NCI-H510A treated with DMSO at 0.1 percent for 48 hours (cell line): Measurements from ENCODE around the gene ALDH1L2.

ENCODE experiments used
- DNase-seq: peaks from one replicate; lab custom pipeline; 2025; lab: John Stamatoyannopoulos, UW

ALDH1L2 gene

GRCh38 chr12:105033851-105034250, 50.4 kb downstream of the ALDH1L2 start:
- DNase-seq: no peak

GRCh38 chr12:105032703-105033357, 51.4 kb downstream of the ALDH1L2 start:
- no peak for DNase-seq

- peak; percentile 14 for DNase-seq
These were observed 53.1 kb downstream of the ALDH1L2 start for GRCh38 chr12:105030820-105031807.

- DNase-seq: no peak
These were observed 57.8 kb downstream of the ALDH1L2 start for GRCh38 chr12:105026411-105026810.

GRCh38 chr12:105025890-105026289, 58.4 kb downstream of the ALDH1L2 start:
- no peak for DNase-seq

- DNase-seq: no peak
These were observed 59.3 kb downstream of the ALDH1L2 start for GRCh38 chr12:105024928-105025327.

- DNase-seq: peak; percentile 88
These were observed 63.9 kb downstream of the ALDH1L2 start for GRCh38 chr12:105020241-105020962.

GRCh38 chr12:105018776-105019175, 65.5 kb downstream of the ALDH1L2 start:
- DNase-seq: no peak

- no peak for DNase-seq
These were observed 66.2 kb downstream of the ALDH1L2 start for GRCh38 chr12:105018012-105018411.

GRCh38 chr12:105015543-105015942, 68.7 kb downstream of the ALDH1L2 start:
- DNase-seq: no peak

- no peak for DNase-seq
These were observed 69.7 kb downstream of the ALDH1L2 start for GRCh38 chr12:105014603-105015002.

GRCh38 chr12:105013892-105014291, 70.4 kb downstream of the ALDH1L2 start:
- no peak for DNase-seq

GRCh38 chr12:105001476-105001875, 82.8 kb downstream of the ALDH1L2 start:
- no peak for DNase-seq

- no peak for DNase-seq
These were observed 84.9 kb downstream of the ALDH1L2 start for GRCh38 chr12:104999347-104999685.

GRCh38 chr12:104998423-104999346, 85.6 kb downstream of the ALDH1L2 start:
- peak; percentile 94 for DNase-seq

GRCh38 chr12:104997541-104997940, 86.7 kb downstream of the ALDH1L2 start:
- no peak for DNase-seq

- DNase-seq: no peak
These were observed 89.9 kb downstream of the ALDH1L2 start for GRCh38 chr12:104994336-104994735.

- DNase-seq: no peak
These were observed 92.6 kb downstream of the ALDH1L2 start for GRCh38 chr12:104991565-104992128.

GRCh38 chr12:104990950-104991349, 93.3 kb downstream of the ALDH1L2 start:
- no peak for DNase-seq

GRCh38 chr12:104986022-104986941, 98.0 kb downstream of the ALDH1L2 start, which contains the start of gene NOPCHAP1:
NOPCHAP1 (plus strand) TSS chr12:104986316; CDS start chr12:104986353, 37 bp downstream.
- peak; percentile 95 for DNase-seq
